CD14-positive monocyte (primary cell): ENCODE measurements around the gene CYP2J2. TPM values are rescaled to one million over a fixed set of nuclear protein-coding genes. Genes with fewer than 3 reads are reported as not detected.

ENCODE experiments used
- DNase-seq, 3 donors: peaks; one replicate each; pipeline ENCODE4 v3.0.0-alpha.2; 2011 to 2022
- H2AFZ ChIP-seq: 2 replicates; pipeline ENCODE4 v1.6.0; 2012; ENCODE audit warnings: mild to moderate bottlenecking, low read depth, low read length, inconsistent platforms; ENCODE audit not compliant: insufficient read depth, poor library complexity, severe bottlenecking
- H3K27ac ChIP-seq, 2 donors: 1 replicate in 1 of 2; 2 replicates in 1 of 2; pipeline ENCODE4 v1.5.1; 2012 to 2013; ENCODE audit warnings: low read length in 2 of 2, control low read depth in 1 of 2, inconsistent platforms in 1 of 2, low read depth in 1 of 2, mild to moderate bottlenecking in 1 of 2
- H3K27me3 ChIP-seq, 2 donors: one replicate each; pipeline versions ENCODE4 v1.6.0 to v1.6.1; 2011 to 2013; ENCODE audit warnings: low read length in 2 of 2; ENCODE audit not compliant: control insufficient read depth in 2 of 2, insufficient read depth in 2 of 2
- H3K36me3 ChIP-seq, 2 donors: replicated peaks in 1 of 2; 1 replicate in 1 of 2; 2 replicates in 1 of 2; pipeline versions ENCODE4 v1.5.1 to v1.6.1; 2012 to 2013; ENCODE audit warnings: low read length in 2 of 2, control low read depth in 1 of 2, inconsistent platforms in 1 of 2, mild to moderate bottlenecking in 1 of 2; ENCODE audit not compliant: insufficient read depth in 2 of 2, control insufficient read depth in 1 of 2
- H3K4me1 ChIP-seq, 2 donors: 1 replicate in 1 of 2; 2 replicates in 1 of 2; pipeline versions ENCODE4 v1.5.1 to v1.6.1; 2012 to 2013; ENCODE audit warnings: low read length in 2 of 2, control low read depth in 1 of 2, inconsistent platforms in 1 of 2, mild to moderate bottlenecking in 1 of 2, moderate library complexity in 1 of 2; ENCODE audit not compliant: insufficient read depth in 2 of 2, control insufficient read depth in 1 of 2
- H3K4me2 ChIP-seq: replicated peaks from 2 replicates; pipeline ENCODE3; 2012; ENCODE audit warnings: low read length, moderate library complexity, mild to moderate bottlenecking; ENCODE audit not compliant: poor library complexity, severe bottlenecking; ENCODE audit errors: extremely low read depth
- H3K4me3 ChIP-seq, 3 experiments: fragments of 200-600 bp in 1 of 3; sonication (generic) in 1 of 3; replicated peaks in 1 of 3; 1 replicate in 2 of 3; 2 replicates in 1 of 3; pipeline ENCODE4 v1.5.1; 2011 to 2013; ENCODE audit warnings: low read length in 3 of 3, mild to moderate bottlenecking in 3 of 3, control low read depth in 2 of 3, low read depth in 2 of 3, inconsistent platforms in 1 of 3, moderate library complexity in 1 of 3
- H3K79me2 ChIP-seq: 2 replicates; pipeline ENCODE4 v1.6.0; 2012; ENCODE audit warnings: mild to moderate bottlenecking, control low read depth, inconsistent platforms, low read length, moderate library complexity; ENCODE audit not compliant: insufficient read depth
- H3K9ac ChIP-seq: 2 replicates; pipeline ENCODE4 v1.6.0; 2017; ENCODE audit warnings: low read length, mild to moderate bottlenecking; ENCODE audit not compliant: insufficient read depth, poor library complexity, severe bottlenecking
- H3K9me3 ChIP-seq, 2 donors: replicated peaks in 1 of 2; 1 replicate in 1 of 2; 2 replicates in 1 of 2; pipeline versions ENCODE4 v1.5.1 to v1.6.1; 2012 to 2013; ENCODE audit warnings: low read length in 2 of 2, control low read depth in 1 of 2; ENCODE audit not compliant: control insufficient read depth in 1 of 2, insufficient read depth in 1 of 2
- H4K20me1 ChIP-seq: 2 replicates; pipeline ENCODE4 v1.6.0; 2012; ENCODE audit warnings: mild to moderate bottlenecking, low read length, control low read depth, moderate library complexity; ENCODE audit not compliant: insufficient read depth
- H3K27ac Mint-ChIP-seq, 7 donors: one replicate each; pipeline ENCODE4 v1.8.0; 2020; ENCODE audit warnings: mild to moderate bottlenecking in 7 of 7, mixed read lengths in 7 of 7, moderate library complexity in 6 of 7, inconsistent platforms in 2 of 7
- H3K27me3 Mint-ChIP-seq, 3 donors: one replicate each; pipeline ENCODE4 v1.8.0; 2021 to 2022; ENCODE audit warnings: low read depth in 3 of 3, mild to moderate bottlenecking in 3 of 3, mixed read lengths in 3 of 3, moderate library complexity in 3 of 3, inconsistent platforms in 1 of 3
- H3K36me3 Mint-ChIP-seq, 2 donors: one replicate each; pipeline ENCODE4 v1.8.0; 2020; ENCODE audit warnings: mixed read lengths in 2 of 2, inconsistent platforms in 1 of 2, mild to moderate bottlenecking in 1 of 2
- H3K4me1 Mint-ChIP-seq: one replicate; pipeline ENCODE4 v1.8.0; 2020; ENCODE audit warnings: mild to moderate bottlenecking, mixed read lengths
- H3K4me3 Mint-ChIP-seq, 2 donors: one replicate each; pipeline ENCODE4 v1.8.0; 2020; ENCODE audit warnings: mild to moderate bottlenecking in 2 of 2, mixed read lengths in 2 of 2, moderate library complexity in 1 of 2
- H3K9me3 Mint-ChIP-seq, 7 donors: one replicate each; pipeline ENCODE4 v1.8.0; 2020 to 2022; ENCODE audit warnings: mixed read lengths in 7 of 7, mild to moderate bottlenecking in 6 of 7, moderate library complexity in 6 of 7, inconsistent platforms in 2 of 7
- CTCF ChIP-seq: fragments of 200-600 bp; IDR thresholded peaks from one replicate; pipeline ENCODE4 v1.8.0; 2022; ENCODE audit warnings: antibody characterized with exemption, mild to moderate bottlenecking
- WGBS: methylation state at CpG from one replicate; pipeline ENCODE4 v1.1.5; 2013; ENCODE audit warnings: missing lambda C conversion rate; ENCODE audit not compliant: insufficient coverage; 5-methylcytosine and 5-hydroxymethylcytosine counted together
- intact Hi-C, 2 donors: fragments of 100-400 bp; cut with micrococcal nuclease; formaldehyde crosslinking; loops; one replicate each; pipeline versions ENCODE4 v1.15.0 to v1.15.1; 2023
- polyA plus RNA-seq, 3 donors: library from polyadenylated mRNA; depleted of rRNA in 1 of 3; unstranded in 2 of 3; stranded (reverse) in 1 of 3; fragments of 300-500 nt in 2 of 3; fragments of >200 nt in 1 of 3; fragmentation: Illumina TruSeq in 2 of 3; gene quantifications; 1 replicate in 2 of 3; 2 replicates in 1 of 3; pipeline ENCODE4 v1.2.3, GENCODE V29; 2012 to 2021

Gene CYP2J2
- polyA plus RNA-seq, 3 donors, result not detected

DNA sequence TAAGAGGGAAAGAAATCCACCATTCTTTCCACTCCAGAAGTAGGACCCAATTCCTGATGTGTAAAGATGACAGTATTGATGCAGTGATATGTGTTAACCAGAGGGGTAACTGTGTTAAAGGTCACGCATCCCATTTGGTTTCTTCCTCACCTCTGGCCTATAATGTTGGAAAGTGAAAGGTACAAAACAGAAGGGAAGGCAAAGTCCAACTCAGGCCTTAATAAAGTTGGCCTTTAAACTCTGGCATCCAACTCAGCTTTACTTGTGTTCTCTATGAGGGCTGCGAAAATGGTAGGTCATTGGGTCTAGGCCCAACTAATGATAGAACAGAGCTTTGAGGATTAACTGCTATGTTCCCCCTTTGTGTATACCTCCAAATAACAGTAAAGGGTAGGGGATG is 17.9 kb downstream of the CYP2J2 start:
- no peaks in the 10 kb centered on the region for H3K4me1 Mint-ChIP-seq
- DNase-seq, result no peak
- no peaks in the 10 kb centered on the region for H3K27me3 Mint-ChIP-seq
- H3K36me3 ChIP-seq, result no peaks in the 10 kb centered on the region
- no peaks in the 10 kb centered on the region for H3K27me3 ChIP-seq
- no peak overlapping the region for H2AFZ ChIP-seq
- intact Hi-C loops, result no loop called here
- no peak overlapping the region for H3K4me3 Mint-ChIP-seq
- H3K27ac Mint-ChIP-seq, result no peak overlapping the region
- H3K4me1 ChIP-seq, result no peaks in the 10 kb centered on the region
- no peaks in the 10 kb centered on the region for H4K20me1 ChIP-seq
- no peak overlapping the region for H3K27ac ChIP-seq
- TF ChIP-seq CTCF, result no peak
- no peak overlapping the region for H3K9ac ChIP-seq
- no peak overlapping the region for H3K4me3 ChIP-seq
- no peaks in the 10 kb centered on the region for H3K9me3 Mint-ChIP-seq
- WGBS, result 100% methylated on average over 1 of the region's 2 CpGs
- H3K4me2 ChIP-seq, result no peak overlapping the region
- no peaks in the 10 kb centered on the region for H3K36me3 Mint-ChIP-seq
- no peaks in the 10 kb centered on the region for H3K9me3 ChIP-seq
- H3K79me2 ChIP-seq, result no peaks in the 10 kb centered on the region

DNA sequence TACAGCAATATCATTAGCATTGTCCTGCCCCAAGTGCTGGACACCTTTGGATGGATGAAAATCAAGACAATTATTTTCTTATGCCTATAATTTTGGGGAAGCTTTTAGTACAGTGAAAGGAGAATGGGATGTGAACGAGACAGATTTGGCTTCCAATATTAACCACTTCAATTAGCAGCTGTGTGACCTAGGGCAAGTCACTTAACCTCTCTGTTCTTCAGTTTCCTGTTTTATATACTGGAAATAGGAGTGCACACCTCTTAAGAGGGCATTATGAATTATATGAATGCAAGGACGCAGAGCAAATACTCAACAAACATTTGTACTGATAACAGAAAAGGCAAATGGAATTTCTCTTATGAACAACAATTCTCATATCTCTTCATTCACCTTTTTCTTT is 18.5 kb downstream of the CYP2J2 start:
- no peak for DNase-seq
- no peaks in the 10 kb centered on the region for H4K20me1 ChIP-seq
- H3K4me1 ChIP-seq, result no peaks in the 10 kb centered on the region
- intact Hi-C loops, result no loop called here
- H3K36me3 ChIP-seq, result no peaks in the 10 kb centered on the region
- Mint-ChIP-seq H3K27ac (no peak overlapping the region), H3K9me3 (no peaks in the 10 kb centered on the region), H3K4me3 (no peak overlapping the region), H3K36me3 (no peaks in the 10 kb centered on the region), H3K4me1 (peaks cover 5% of the 10 kb centered on the region), H3K27me3 (no peaks in the 10 kb centered on the region)
- H3K79me2 ChIP-seq, result no peaks in the 10 kb centered on the region
- H3K4me2 ChIP-seq, result no peak overlapping the region
- H3K9me3 ChIP-seq, result no peaks in the 10 kb centered on the region
- TF ChIP-seq CTCF, result no peak
- no peak overlapping the region for H3K4me3 ChIP-seq
- H3K27me3 ChIP-seq, result no peaks in the 10 kb centered on the region
- WGBS, result no CpG with 5 or more reads among the region's 2 CpGs
- no peak overlapping the region for H3K27ac ChIP-seq
- H2AFZ ChIP-seq, result no peak overlapping the region
- no peak overlapping the region for H3K9ac ChIP-seq
